WTC11 (cell line): ENCODE results near the gene JAKMIP1. TPM values are rescaled to one million over a fixed set of nuclear protein-coding genes. Genes with fewer than 3 reads are reported as not detected.

Source experiments
- ATAC-seq: fragments of 200-7000 bp; cut with Tn5 transposase; 2 replicates; pipeline ENCODE4 v1.10.0; 2021; ENCODE audit warnings: mild to moderate bottlenecking, moderate library complexity
- CTCF ChIA-PET: fragments of 300-600 bp; sonication (Branson Sonifier 250); formaldehyde crosslinking; loops from one replicate; lab custom pipeline; 2021; ENCODE audit warnings: antibody characterized with exemption; lab: Charles Lee
- POLR2A ChIA-PET: fragments of 350-600 bp; sonication (Branson Sonifier 250); formaldehyde crosslinking; loops from one replicate; lab custom pipeline; 2021; ENCODE audit warnings: antibody characterized with exemption; lab: Charles Lee
- DNase-seq: peaks from one replicate; pipeline ENCODE4 v3.0.0; 2021; ENCODE audit warnings: low spot score
- H3K27ac Mint-ChIP-seq: 2 replicates; pipeline ENCODE4 v1.8.0; 2021; ENCODE audit warnings: mixed read lengths
- H3K27me3 Mint-ChIP-seq: 2 replicates; pipeline ENCODE4 v1.8.0; 2021; ENCODE audit warnings: low read depth, mild to moderate bottlenecking, moderate library complexity, mixed read lengths
- H3K36me3 Mint-ChIP-seq: 2 replicates; pipeline ENCODE4 v1.8.0; 2021; ENCODE audit warnings: mixed read lengths
- H3K4me1 Mint-ChIP-seq: 2 replicates; pipeline ENCODE4 v1.8.0; 2022; ENCODE audit warnings: mixed read lengths
- H3K4me3 Mint-ChIP-seq: 2 replicates; pipeline ENCODE4 v1.8.0; 2021; ENCODE audit warnings: mild to moderate bottlenecking, moderate library complexity, mixed read lengths
- H3K9me3 Mint-ChIP-seq: 2 replicates; pipeline ENCODE4 v1.8.0; 2021; ENCODE audit warnings: mixed read lengths
- CREB1 ChIP-seq: sonication (generic); formaldehyde crosslinking; IDR thresholded peaks from 2 replicates; pipeline ENCODE4 v1.8.0; 2023; ENCODE audit warnings: mild to moderate bottlenecking, missing genetic modification reagents
- EMX1 ChIP-seq: fragments of 250-450 bp; sonication (Bioruptor Pico); IDR thresholded peaks from 2 replicates; pipeline ENCODE4 v1.8.0; 2021; ENCODE audit warnings: mild to moderate bottlenecking
- JAZF1 ChIP-seq: fragments of 250-450 bp; sonication (Bioruptor Pico); IDR thresholded peaks from 2 replicates; pipeline ENCODE4 v1.9.0; 2021; ENCODE audit warnings: moderate library complexity, mild to moderate bottlenecking, inconsistent platforms
- MXD4 ChIP-seq: fragments of 250-450 bp; sonication (Bioruptor Pico); IDR thresholded peaks from 2 replicates; pipeline ENCODE4 v1.8.0; 2021; ENCODE audit warnings: mild to moderate bottlenecking, moderate library complexity, borderline replicate concordance
- NFATC4 ChIP-seq: fragments of 250-450 bp; sonication (Bioruptor Pico); IDR thresholded peaks from 2 replicates; pipeline ENCODE4 v1.9.0; 2021; ENCODE audit warnings: mild to moderate bottlenecking
- NR2C2 ChIP-seq: sonication (generic); formaldehyde crosslinking; IDR thresholded peaks from 2 replicates; pipeline ENCODE4 v1.8.0; 2022; ENCODE audit warnings: mild to moderate bottlenecking, missing genetic modification reagents
- NR3C1 ChIP-seq: sonication (generic); formaldehyde crosslinking; conservative IDR thresholded peaks from 2 replicates; pipeline ENCODE4 v1.8.1; 2023; ENCODE audit warnings: low read depth, mild to moderate bottlenecking, missing genetic modification reagents
- RELA ChIP-seq: sonication (generic); formaldehyde crosslinking; IDR thresholded peaks from 2 replicates; pipeline ENCODE4 v1.8.1; 2022; ENCODE audit warnings: missing genetic modification reagents, mild to moderate bottlenecking, borderline replicate concordance
- RORB ChIP-seq: fragments of 250-450 bp; sonication (Bioruptor Pico); IDR thresholded peaks from 2 replicates; pipeline ENCODE4 v1.9.0; 2021; ENCODE audit warnings: mild to moderate bottlenecking
- SMAD3 ChIP-seq: sonication (generic); formaldehyde crosslinking; IDR thresholded peaks from 2 replicates; pipeline ENCODE4 v1.8.0; 2022; ENCODE audit warnings: missing genetic modification reagents, mild to moderate bottlenecking, borderline replicate concordance
- SOX15 ChIP-seq: fragments of 250-450 bp; sonication (Bioruptor Pico); IDR thresholded peaks from 2 replicates; pipeline ENCODE4 v1.9.0; 2021; ENCODE audit warnings: mild to moderate bottlenecking
- ZNF263 ChIP-seq: sonication (generic); formaldehyde crosslinking; IDR thresholded peaks from 2 replicates; pipeline ENCODE4 v1.8.1; 2022; ENCODE audit warnings: low read depth, mild to moderate bottlenecking, moderate library complexity, missing genetic modification reagents
- ZNF317 ChIP-seq: sonication (generic); formaldehyde crosslinking; IDR thresholded peaks from 2 replicates; pipeline ENCODE4 v1.8.1; 2023; ENCODE audit warnings: low read depth, mild to moderate bottlenecking, moderate library complexity, missing genetic modification reagents, borderline replicate concordance
- ZNF423 ChIP-seq: fragments of 250-450 bp; sonication (Bioruptor Pico); IDR thresholded peaks from 2 replicates; pipeline ENCODE4 v2.1.2; 2022; ENCODE audit warnings: mild to moderate bottlenecking, moderate library complexity
- total RNA-seq: library from RNA; stranded (reverse); gene quantifications from 3 replicates; pipeline ENCODE4 v1.2.3, GENCODE V29; 2021
- TF ChIP-seq, protein P1 (sequence below): fragments of 250-450 bp; sonication (Bioruptor Pico); IDR thresholded peaks from 2 replicates; pipeline ENCODE4 v1.9.0; 2021; ENCODE audit warnings: moderate library complexity, mild to moderate bottlenecking, inconsistent platforms, borderline replicate concordance
- TF ChIP-seq, protein P2 (sequence below): sonication (generic); formaldehyde crosslinking; IDR thresholded peaks from 2 replicates; pipeline ENCODE4 v1.8.0; 2023; ENCODE audit warnings: missing genetic modification reagents, mild to moderate bottlenecking, borderline replicate concordance
- TF ChIP-seq, protein P3 (sequence below): sonication (generic); formaldehyde crosslinking; IDR thresholded peaks from 2 replicates; pipeline ENCODE4 v1.8.1; 2023; ENCODE audit warnings: mild to moderate bottlenecking, missing genetic modification reagents
- TF ChIP-seq, protein P4 (sequence below): sonication (generic); formaldehyde crosslinking; IDR thresholded peaks from 2 replicates; pipeline ENCODE4 v1.8.0; 2022; ENCODE audit warnings: missing genetic modification reagents
- TF ChIP-seq, protein P5 (sequence below): sonication (generic); formaldehyde crosslinking; IDR thresholded peaks from 2 replicates; pipeline ENCODE4 v1.8.1; 2023; ENCODE audit warnings: mild to moderate bottlenecking, missing genetic modification reagents, moderate library complexity
- TF ChIP-seq, protein P6 (sequence below): sonication (generic); formaldehyde crosslinking; IDR thresholded peaks from 2 replicates; pipeline ENCODE4 v1.8.0; 2023; ENCODE audit warnings: missing genetic modification reagents
- TF ChIP-seq, protein P7 (sequence below): sonication (generic); formaldehyde crosslinking; IDR thresholded peaks from 2 replicates; pipeline ENCODE4 v1.8.0; 2023; ENCODE audit warnings: mild to moderate bottlenecking, missing genetic modification reagents

The JAKMIP1 gene
- total RNA-seq, 1 experiment from 2014 or later = 4.0 TPM

DNA sequence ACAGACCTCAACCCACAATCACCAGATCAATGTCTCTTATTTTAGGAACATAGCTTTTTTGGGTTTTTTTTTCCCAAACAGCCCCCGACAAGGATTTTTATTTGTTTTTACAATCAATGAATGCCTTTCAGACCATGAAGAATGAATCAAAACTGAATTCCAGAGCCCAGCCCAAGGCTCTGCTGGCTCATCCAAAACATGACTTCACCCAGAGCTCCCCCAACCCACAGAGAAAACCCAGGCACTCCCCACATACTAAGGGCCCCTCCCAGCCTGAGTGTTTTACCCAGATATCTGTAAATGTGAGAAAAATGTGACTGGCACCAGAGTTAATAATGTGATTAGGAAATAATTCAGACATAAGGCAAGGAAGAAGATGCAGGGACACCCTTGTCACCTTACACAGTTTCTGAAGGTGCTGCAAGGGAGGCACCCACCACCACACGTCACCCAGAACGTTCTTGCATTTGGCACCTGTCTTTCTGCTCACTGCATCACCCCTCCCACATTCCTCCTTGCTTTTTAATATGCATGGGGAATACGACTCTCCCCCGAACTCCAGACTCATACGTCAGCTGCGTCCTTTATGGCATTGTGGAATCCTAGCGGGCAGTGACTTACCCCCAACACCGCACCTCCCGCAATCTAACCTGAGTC lies 134.3 kb downstream of the JAKMIP1 start (continued):
- TF ChIP-seq, protein P1, sequence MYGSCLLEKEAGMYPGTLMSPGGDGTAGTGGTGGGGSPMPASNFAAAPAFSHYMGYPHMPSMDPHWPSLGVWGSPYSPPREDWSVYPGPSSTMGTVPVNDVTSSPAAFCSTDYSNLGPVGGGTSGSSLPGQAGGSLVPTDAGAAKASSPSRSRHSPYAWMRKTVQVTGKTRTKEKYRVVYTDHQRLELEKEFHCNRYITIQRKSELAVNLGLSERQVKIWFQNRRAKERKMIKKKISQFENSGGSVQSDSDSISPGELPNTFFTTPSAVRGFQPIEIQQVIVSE (CRISPR knock-in tag) = no peak
- no peak for TF ChIP-seq SMAD3 (CRISPR knock-in tag)
- TF ChIP-seq, protein P2, sequence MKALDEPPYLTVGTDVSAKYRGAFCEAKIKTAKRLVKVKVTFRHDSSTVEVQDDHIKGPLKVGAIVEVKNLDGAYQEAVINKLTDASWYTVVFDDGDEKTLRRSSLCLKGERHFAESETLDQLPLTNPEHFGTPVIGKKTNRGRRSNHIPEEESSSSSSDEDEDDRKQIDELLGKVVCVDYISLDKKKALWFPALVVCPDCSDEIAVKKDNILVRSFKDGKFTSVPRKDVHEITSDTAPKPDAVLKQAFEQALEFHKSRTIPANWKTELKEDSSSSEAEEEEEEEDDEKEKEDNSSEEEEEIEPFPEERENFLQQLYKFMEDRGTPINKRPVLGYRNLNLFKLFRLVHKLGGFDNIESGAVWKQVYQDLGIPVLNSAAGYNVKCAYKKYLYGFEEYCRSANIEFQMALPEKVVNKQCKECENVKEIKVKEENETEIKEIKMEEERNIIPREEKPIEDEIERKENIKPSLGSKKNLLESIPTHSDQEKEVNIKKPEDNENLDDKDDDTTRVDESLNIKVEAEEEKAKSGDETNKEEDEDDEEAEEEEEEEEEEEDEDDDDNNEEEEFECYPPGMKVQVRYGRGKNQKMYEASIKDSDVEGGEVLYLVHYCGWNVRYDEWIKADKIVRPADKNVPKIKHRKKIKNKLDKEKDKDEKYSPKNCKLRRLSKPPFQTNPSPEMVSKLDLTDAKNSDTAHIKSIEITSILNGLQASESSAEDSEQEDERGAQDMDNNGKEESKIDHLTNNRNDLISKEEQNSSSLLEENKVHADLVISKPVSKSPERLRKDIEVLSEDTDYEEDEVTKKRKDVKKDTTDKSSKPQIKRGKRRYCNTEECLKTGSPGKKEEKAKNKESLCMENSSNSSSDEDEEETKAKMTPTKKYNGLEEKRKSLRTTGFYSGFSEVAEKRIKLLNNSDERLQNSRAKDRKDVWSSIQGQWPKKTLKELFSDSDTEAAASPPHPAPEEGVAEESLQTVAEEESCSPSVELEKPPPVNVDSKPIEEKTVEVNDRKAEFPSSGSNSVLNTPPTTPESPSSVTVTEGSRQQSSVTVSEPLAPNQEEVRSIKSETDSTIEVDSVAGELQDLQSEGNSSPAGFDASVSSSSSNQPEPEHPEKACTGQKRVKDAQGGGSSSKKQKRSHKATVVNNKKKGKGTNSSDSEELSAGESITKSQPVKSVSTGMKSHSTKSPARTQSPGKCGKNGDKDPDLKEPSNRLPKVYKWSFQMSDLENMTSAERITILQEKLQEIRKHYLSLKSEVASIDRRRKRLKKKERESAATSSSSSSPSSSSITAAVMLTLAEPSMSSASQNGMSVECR = no peak
- TF ChIP-seq RORB (CRISPR knock-in tag) = no peak
- no peak for TF ChIP-seq MXD4 (CRISPR knock-in tag)
- TF ChIP-seq CREB1 = no peak
- TF ChIP-seq, all 79 proteins: peak for 0

DNA sequence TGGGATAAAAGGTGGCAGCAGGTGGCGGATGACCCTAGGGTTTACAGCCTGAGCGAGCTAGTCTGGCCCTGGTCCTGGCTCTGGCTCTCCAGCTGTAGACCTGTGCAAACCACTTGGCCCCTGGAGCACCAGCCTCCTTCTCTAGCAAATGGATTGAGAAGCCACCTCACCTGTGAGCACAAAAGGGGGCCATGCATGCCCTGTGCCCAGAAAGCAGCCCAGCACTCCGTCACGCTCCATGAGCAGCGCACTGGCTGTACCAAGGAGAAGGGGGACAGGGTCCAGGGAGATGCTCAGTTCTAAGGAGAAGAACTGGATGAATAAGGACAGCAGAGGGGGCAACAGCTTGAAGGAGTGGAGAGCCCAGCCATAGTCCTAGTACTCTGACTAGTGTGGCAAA lies 135.2 kb downstream of the JAKMIP1 start:
- no peaks in the 10 kb centered on the region for H3K4me1 Mint-ChIP-seq
- peaks cover 13% of the 10 kb centered on the region for H3K36me3 Mint-ChIP-seq
- no peaks in the 10 kb centered on the region; the same call in 1 of the 2 replicates for H3K27me3 Mint-ChIP-seq
- CTCF ChIA-PET = interaction anchor here (1.2 kb wide), 1 partner anchor 67 kb away, joined by 3 read pairs; no protein-coding TSS in a partner anchor
- peaks cover 11% of the 10 kb centered on the region for H3K9me3 Mint-ChIP-seq
- no peak overlapping the region for H3K4me3 Mint-ChIP-seq
- DNase-seq (no peak), ATAC-seq (no peak)
- H3K27ac Mint-ChIP-seq = no peak overlapping the region
- POLR2A ChIA-PET = no interaction called here
- TF ChIP-seq NFATC4 (CRISPR knock-in tag) = no peak
- no peak for TF ChIP-seq NR3C1 (CRISPR knock-in tag)
- TF ChIP-seq, protein P3, sequence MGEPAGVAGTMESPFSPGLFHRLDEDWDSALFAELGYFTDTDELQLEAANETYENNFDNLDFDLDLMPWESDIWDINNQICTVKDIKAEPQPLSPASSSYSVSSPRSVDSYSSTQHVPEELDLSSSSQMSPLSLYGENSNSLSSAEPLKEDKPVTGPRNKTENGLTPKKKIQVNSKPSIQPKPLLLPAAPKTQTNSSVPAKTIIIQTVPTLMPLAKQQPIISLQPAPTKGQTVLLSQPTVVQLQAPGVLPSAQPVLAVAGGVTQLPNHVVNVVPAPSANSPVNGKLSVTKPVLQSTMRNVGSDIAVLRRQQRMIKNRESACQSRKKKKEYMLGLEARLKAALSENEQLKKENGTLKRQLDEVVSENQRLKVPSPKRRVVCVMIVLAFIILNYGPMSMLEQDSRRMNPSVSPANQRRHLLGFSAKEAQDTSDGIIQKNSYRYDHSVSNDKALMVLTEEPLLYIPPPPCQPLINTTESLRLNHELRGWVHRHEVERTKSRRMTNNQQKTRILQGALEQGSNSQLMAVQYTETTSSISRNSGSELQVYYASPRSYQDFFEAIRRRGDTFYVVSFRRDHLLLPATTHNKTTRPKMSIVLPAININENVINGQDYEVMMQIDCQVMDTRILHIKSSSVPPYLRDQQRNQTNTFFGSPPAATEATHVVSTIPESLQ (CRISPR knock-in tag) = no peak
- no peak for TF ChIP-seq ZNF423
- TF ChIP-seq SMAD3 (CRISPR knock-in tag) = no peak
- TF ChIP-seq, protein P4, sequence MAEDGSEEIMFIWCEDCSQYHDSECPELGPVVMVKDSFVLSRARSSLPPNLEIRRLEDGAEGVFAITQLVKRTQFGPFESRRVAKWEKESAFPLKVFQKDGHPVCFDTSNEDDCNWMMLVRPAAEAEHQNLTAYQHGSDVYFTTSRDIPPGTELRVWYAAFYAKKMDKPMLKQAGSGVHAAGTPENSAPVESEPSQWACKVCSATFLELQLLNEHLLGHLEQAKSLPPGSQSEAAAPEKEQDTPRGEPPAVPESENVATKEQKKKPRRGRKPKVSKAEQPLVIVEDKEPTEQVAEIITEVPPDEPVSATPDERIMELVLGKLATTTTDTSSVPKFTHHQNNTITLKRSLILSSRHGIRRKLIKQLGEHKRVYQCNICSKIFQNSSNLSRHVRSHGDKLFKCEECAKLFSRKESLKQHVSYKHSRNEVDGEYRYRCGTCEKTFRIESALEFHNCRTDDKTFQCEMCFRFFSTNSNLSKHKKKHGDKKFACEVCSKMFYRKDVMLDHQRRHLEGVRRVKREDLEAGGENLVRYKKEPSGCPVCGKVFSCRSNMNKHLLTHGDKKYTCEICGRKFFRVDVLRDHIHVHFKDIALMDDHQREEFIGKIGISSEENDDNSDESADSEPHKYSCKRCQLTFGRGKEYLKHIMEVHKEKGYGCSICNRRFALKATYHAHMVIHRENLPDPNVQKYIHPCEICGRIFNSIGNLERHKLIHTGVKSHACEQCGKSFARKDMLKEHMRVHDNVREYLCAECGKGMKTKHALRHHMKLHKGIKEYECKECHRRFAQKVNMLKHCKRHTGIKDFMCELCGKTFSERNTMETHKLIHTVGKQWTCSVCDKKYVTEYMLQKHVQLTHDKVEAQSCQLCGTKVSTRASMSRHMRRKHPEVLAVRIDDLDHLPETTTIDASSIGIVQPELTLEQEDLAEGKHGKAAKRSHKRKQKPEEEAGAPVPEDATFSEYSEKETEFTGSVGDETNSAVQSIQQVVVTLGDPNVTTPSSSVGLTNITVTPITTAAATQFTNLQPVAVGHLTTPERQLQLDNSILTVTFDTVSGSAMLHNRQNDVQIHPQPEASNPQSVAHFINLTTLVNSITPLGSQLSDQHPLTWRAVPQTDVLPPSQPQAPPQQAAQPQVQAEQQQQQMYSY = no peak
- no peak for TF ChIP-seq JAZF1 (CRISPR knock-in tag)
- no peak for TF ChIP-seq SOX15 (CRISPR knock-in tag)
- no peak for TF ChIP-seq ZNF317 (CRISPR knock-in tag)
- TF ChIP-seq, protein P5, sequence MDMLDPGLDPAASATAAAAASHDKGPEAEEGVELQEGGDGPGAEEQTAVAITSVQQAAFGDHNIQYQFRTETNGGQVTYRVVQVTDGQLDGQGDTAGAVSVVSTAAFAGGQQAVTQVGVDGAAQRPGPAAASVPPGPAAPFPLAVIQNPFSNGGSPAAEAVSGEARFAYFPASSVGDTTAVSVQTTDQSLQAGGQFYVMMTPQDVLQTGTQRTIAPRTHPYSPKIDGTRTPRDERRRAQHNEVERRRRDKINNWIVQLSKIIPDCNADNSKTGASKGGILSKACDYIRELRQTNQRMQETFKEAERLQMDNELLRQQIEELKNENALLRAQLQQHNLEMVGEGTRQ (CRISPR knock-in tag) = no peak
- TF ChIP-seq EMX1 (CRISPR knock-in tag) = no peak
- no peak for TF ChIP-seq NR2C2 (CRISPR knock-in tag)
- TF ChIP-seq RELA (CRISPR knock-in tag) = no peak
- TF ChIP-seq, protein P6, sequence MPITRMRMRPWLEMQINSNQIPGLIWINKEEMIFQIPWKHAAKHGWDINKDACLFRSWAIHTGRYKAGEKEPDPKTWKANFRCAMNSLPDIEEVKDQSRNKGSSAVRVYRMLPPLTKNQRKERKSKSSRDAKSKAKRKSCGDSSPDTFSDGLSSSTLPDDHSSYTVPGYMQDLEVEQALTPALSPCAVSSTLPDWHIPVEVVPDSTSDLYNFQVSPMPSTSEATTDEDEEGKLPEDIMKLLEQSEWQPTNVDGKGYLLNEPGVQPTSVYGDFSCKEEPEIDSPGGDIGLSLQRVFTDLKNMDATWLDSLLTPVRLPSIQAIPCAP (CRISPR knock-in tag) = no peak
- TF ChIP-seq, protein P7, sequence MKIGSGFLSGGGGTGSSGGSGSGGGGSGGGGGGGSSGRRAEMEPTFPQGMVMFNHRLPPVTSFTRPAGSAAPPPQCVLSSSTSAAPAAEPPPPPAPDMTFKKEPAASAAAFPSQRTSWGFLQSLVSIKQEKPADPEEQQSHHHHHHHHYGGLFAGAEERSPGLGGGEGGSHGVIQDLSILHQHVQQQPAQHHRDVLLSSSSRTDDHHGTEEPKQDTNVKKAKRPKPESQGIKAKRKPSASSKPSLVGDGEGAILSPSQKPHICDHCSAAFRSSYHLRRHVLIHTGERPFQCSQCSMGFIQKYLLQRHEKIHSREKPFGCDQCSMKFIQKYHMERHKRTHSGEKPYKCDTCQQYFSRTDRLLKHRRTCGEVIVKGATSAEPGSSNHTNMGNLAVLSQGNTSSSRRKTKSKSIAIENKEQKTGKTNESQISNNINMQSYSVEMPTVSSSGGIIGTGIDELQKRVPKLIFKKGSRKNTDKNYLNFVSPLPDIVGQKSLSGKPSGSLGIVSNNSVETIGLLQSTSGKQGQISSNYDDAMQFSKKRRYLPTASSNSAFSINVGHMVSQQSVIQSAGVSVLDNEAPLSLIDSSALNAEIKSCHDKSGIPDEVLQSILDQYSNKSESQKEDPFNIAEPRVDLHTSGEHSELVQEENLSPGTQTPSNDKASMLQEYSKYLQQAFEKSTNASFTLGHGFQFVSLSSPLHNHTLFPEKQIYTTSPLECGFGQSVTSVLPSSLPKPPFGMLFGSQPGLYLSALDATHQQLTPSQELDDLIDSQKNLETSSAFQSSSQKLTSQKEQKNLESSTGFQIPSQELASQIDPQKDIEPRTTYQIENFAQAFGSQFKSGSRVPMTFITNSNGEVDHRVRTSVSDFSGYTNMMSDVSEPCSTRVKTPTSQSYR (CRISPR knock-in tag) = no peak
- TF ChIP-seq CREB1 = no peak
- TF ChIP-seq ZNF263 (CRISPR knock-in tag) = no peak
